ENCODE measurements around the gene ZNF532. TPM values are rescaled to one million over a fixed set of nuclear protein-coding genes. Genes with fewer than 3 reads are reported as not detected.
A peak's percentile ranks its signal among the peaks of the same experiment; 100 is the strongest.

ZNF532 gene
- total RNA-seq, 1 experiment from 2014 or later, result 258 TPM

GRCh38 chr18:58977801-58978200, 113.1 kb downstream of the ZNF532 start:
- H4K91ac ChIP-seq (ENCODE audit: insufficient read length, low read depth, low read length), result no peak overlapping the region
- H3K56ac ChIP-seq (ENCODE audit: insufficient read length, low read depth, low read length), result no peak overlapping the region
- H3K4ac ChIP-seq (ENCODE audit: low read depth, low read length), result no peak overlapping the region
- H3K23ac ChIP-seq (ENCODE audit: insufficient read length, low read depth, low read length), result no peak overlapping the region
- no peaks in the 10 kb centered on the region for H3K23me2 ChIP-seq (ENCODE audit: insufficient read length, low read depth, low read length, poor library complexity, severe bottlenecking)
- no peaks in the 10 kb centered on the region for H3K27me3 Mint-ChIP-seq (ENCODE audit: low read depth)
- H3T11ph ChIP-seq (ENCODE audit: low read length), result no peak overlapping the region
- H2BK120ac ChIP-seq (ENCODE audit: low read depth, low read length, poor library complexity, severe bottlenecking), result no peak overlapping the region
- no peak for DNase-seq
- H3K27ac ChIP-seq (ENCODE audit: insufficient read length, low read depth, low read length), result no peak overlapping the region
- H3K14ac ChIP-seq (ENCODE audit: insufficient read depth, low read length), result no peak overlapping the region
- H4K20me1 ChIP-seq (ENCODE audit: control insufficient read depth, insufficient read depth, insufficient read length), result no peaks in the 10 kb centered on the region
- no peak overlapping the region for H3K18ac ChIP-seq (ENCODE audit: insufficient read length, low read depth, low read length)
- no peaks in the 10 kb centered on the region for H3K4me1 ChIP-seq (ENCODE audit: insufficient read depth, low read length)
- peaks cover 47 to 91% (median 82%) of the 10 kb centered on the region in 3 experiments for H3K36me3 Mint-ChIP-seq (ENCODE audit: insufficient read depth in 1 of 3, low read depth in 3 of 3)
- H3K9ac ChIP-seq (ENCODE audit: extremely low read depth, insufficient read length, low read length), result no peak overlapping the region
- no peaks in the 10 kb centered on the region; the same call in 1 of the 2 replicates for H3K79me2 ChIP-seq (ENCODE audit: insufficient read depth, low read length)
- WGBS (ENCODE audit: extremely low coverage, insufficient read length, low lambda C conversion rate), result no CpG with 5 or more reads among the region's 4 CpGs
- no peak overlapping the region for H4K8ac ChIP-seq (replicated peaks; ENCODE audit: insufficient read length, low read depth, low read length)
- no peak for TF ChIP-seq CTCF (conservative IDR thresholded peaks at IDR 0.05)
- H3K79me1 ChIP-seq (ENCODE audit: insufficient read depth, low read depth, low read length, poor library complexity, severe bottlenecking), result peaks cover 2% of the 10 kb centered on the region
- no peaks in the 10 kb centered on the region for H3K27me3 ChIP-seq (ENCODE audit: insufficient read depth, low read length)
- no peak overlapping the region for H2BK5ac ChIP-seq (ENCODE audit: insufficient read length, low read length)
- H2AFZ ChIP-seq (ENCODE audit: low read length), result no peak overlapping the region
- H2BK12ac ChIP-seq (ENCODE audit: insufficient read length, low read depth, low read length), result no peak overlapping the region
- H3K4me3 Mint-ChIP-seq, result no peak overlapping the region
- no peak overlapping the region for H3K4me2 ChIP-seq (ENCODE audit: insufficient read depth, insufficient read length, low read length)
- H4K5ac ChIP-seq (ENCODE audit: insufficient read length, low read depth, low read length), result no peak overlapping the region
- H3K9me3 ChIP-seq (ENCODE audit: control insufficient read depth, low read depth, low read length), result no peaks in the 10 kb centered on the region
- H2BK15ac ChIP-seq (ENCODE audit: low read depth, low read length), result no peak overlapping the region
- peak overlapping the region in 1 of 3 experiments; percentile 11; a peak in 2 of 7 replicates for H3K27ac Mint-ChIP-seq
- no peaks in the 10 kb centered on the region for H3K9me3 Mint-ChIP-seq
- H3K4me1 Mint-ChIP-seq, result peaks cover 8 to 14% of the 10 kb centered on the region in 2 experiments
- H2BK20ac ChIP-seq (ENCODE audit: low read depth, low read length, poor library complexity, severe bottlenecking), result no peak overlapping the region
- no peak overlapping the region for H2AK5ac ChIP-seq (ENCODE audit: insufficient read length, low read length)

Data from H9 (cell line).